Naive thymus-derived CD4-positive, alpha-beta T cell (primary cell): ENCODE measurements around the gene TRPM6. TPM values are rescaled to one million over a fixed set of nuclear protein-coding genes. Genes with fewer than 3 reads are reported as not detected.

Experiments
- ATAC-seq: fragments of 150-1000 bp; cut with Tn5 transposase; 2 replicates; pipeline ENCODE4 v1.10.0; 2021; ENCODE audit warnings: mild to moderate bottlenecking, moderate library complexity
- CTCF ChIA-PET: fragments of 350-600 bp; sonication (Branson Sonifier 250); formaldehyde crosslinking; loops from one replicate; lab custom pipeline; 2021; ENCODE audit warnings: antibody characterized with exemption; lab: Charles Lee
- POLR2A ChIA-PET: fragments of 350-600 bp; sonication (Branson Sonifier 250); formaldehyde crosslinking; loops from one replicate; lab custom pipeline; 2021; ENCODE audit warnings: antibody characterized with exemption, inconsistent platforms; lab: Charles Lee
- DNase-seq, 9 donors: peaks; one replicate each; pipeline versions ENCODE4 v3.0.0 to v3.0.0-alpha.2; 2020 to 2022; ENCODE audit warnings: mixed read lengths in 1 of 9
- H3K27ac ChIP-seq: one replicate; pipeline ENCODE4 v1.7.0; 2013; ENCODE audit warnings: mild to moderate bottlenecking, low read depth, low read length, moderate library complexity
- H3K27me3 ChIP-seq, 2 donors: one replicate each; pipeline ENCODE4 v1.7.0; 2013; ENCODE audit warnings: low read length in 2 of 2, mild to moderate bottlenecking in 2 of 2, moderate library complexity in 2 of 2; ENCODE audit not compliant: control insufficient read depth in 2 of 2, insufficient read depth in 2 of 2
- H3K36me3 ChIP-seq, 3 experiments: 1 replicate in 2 of 3; 2 replicates in 1 of 3; pipeline ENCODE4 v1.7.0; 2013; ENCODE audit warnings: low read length in 3 of 3, mild to moderate bottlenecking in 3 of 3, moderate library complexity in 1 of 3; ENCODE audit not compliant: insufficient read depth in 3 of 3, control insufficient read depth in 2 of 3
- H3K4me1 ChIP-seq, 2 donors: one replicate each; pipeline ENCODE4 v1.7.0; 2013; ENCODE audit warnings: low read length in 2 of 2, mild to moderate bottlenecking in 2 of 2, moderate library complexity in 1 of 2; ENCODE audit not compliant: control insufficient read depth in 2 of 2, insufficient read depth in 2 of 2
- H3K4me3 ChIP-seq: 2 replicates; pipeline ENCODE4 v1.7.0; 2013; ENCODE audit warnings: mild to moderate bottlenecking, low read length
- H3K9me3 ChIP-seq, 3 experiments: 1 replicate in 2 of 3; 2 replicates in 1 of 3; pipeline ENCODE4 v1.7.0; 2013; ENCODE audit warnings: low read length in 3 of 3; ENCODE audit not compliant: control insufficient read depth in 2 of 3
- H3K27ac Mint-ChIP-seq, 9 donors: one replicate each; pipeline ENCODE4 v1.8.0; 2020 to 2022; ENCODE audit warnings: mixed read lengths in 9 of 9, mild to moderate bottlenecking in 8 of 9, moderate library complexity in 5 of 9, inconsistent platforms in 2 of 9
- H3K27me3 Mint-ChIP-seq, 5 donors: one replicate each; pipeline ENCODE4 v1.8.0; 2021 to 2022; ENCODE audit warnings: mixed read lengths in 5 of 5, mild to moderate bottlenecking in 1 of 5
- H3K36me3 Mint-ChIP-seq, 5 donors: one replicate each; pipeline ENCODE4 v1.8.0; 2020 to 2022; ENCODE audit warnings: mixed read lengths in 5 of 5, mild to moderate bottlenecking in 3 of 5, inconsistent platforms in 1 of 5
- H3K4me1 Mint-ChIP-seq, 7 donors: one replicate each; pipeline ENCODE4 v1.8.0; 2020 to 2022; ENCODE audit warnings: mixed read lengths in 7 of 7, mild to moderate bottlenecking in 3 of 7, inconsistent platforms in 1 of 7
- H3K4me3 Mint-ChIP-seq, 10 donors: one replicate each; pipeline ENCODE4 v1.8.0; 2020 to 2022; ENCODE audit warnings: mild to moderate bottlenecking in 10 of 10, mixed read lengths in 10 of 10, moderate library complexity in 6 of 10, inconsistent platforms in 2 of 10
- H3K9me3 Mint-ChIP-seq, 11 donors: one replicate each; pipeline ENCODE4 v1.8.0; 2020 to 2022; ENCODE audit warnings: mixed read lengths in 11 of 11, mild to moderate bottlenecking in 4 of 11, inconsistent platforms in 1 of 11, moderate library complexity in 1 of 11
- intact Hi-C, 2 donors: fragments of 100-400 bp; cut with micrococcal nuclease; formaldehyde crosslinking; loops; one replicate each; pipeline ENCODE4 v1.15.1; 2023
- polyA plus RNA-seq, 2 donors: library from polyadenylated mRNA; unstranded; fragments of 300-500 nt; fragmentation: Illumina TruSeq; gene quantifications; one replicate each; pipeline ENCODE4 v1.2.3, GENCODE V29; 2021
- total RNA-seq, 6 experiments: library from RNA in 5 of 6; stranded (reverse) in 5 of 6; gene quantifications; 1 replicate in 5 of 6; 2 replicates in 1 of 6; pipeline ENCODE4 v1.2.3 and lab custom pipeline; 2021 to 2026

The TRPM6 gene
- total and polyA plus RNA-seq, 7 experiments from 2014 or later = 0.85 to 3.6 TPM; not detected in 5

- no peaks in the 10 kb centered on the region for H3K27me3 ChIP-seq
- Mint-ChIP-seq H3K4me1 (no peaks in the 10 kb centered on the region), H3K27me3 (peaks cover 7 to 29% (median 9%) of the 10 kb centered on the region in 5 donors), H3K27ac (no peak overlapping the region), H3K36me3 (peaks cover 0 to 5% (median 5%) of the 10 kb centered on the region in 5 donors), H3K9me3 (peaks cover 5 to 17% (median 10%) of the 10 kb centered on the region in 11 donors), H3K4me3 (no peak overlapping the region)
- ChIA-PET POLR2A (no interaction called here), CTCF (no interaction called here)
- H3K4me3 ChIP-seq = no peak overlapping the region
- H3K27ac ChIP-seq = no peak overlapping the region
- ATAC-seq (no peak), DNase-seq (no peak)
- peaks cover 0 to 14% (median 4%) of the 10 kb centered on the region in 3 experiments for H3K9me3 ChIP-seq
- no peaks in the 10 kb centered on the region for H3K4me1 ChIP-seq
- no peaks in the 10 kb centered on the region for H3K36me3 ChIP-seq
- intact Hi-C loops = loop anchor here in 1 of 2 donors (10.0 kb wide), 1 partner anchor 79 kb away; no protein-coding TSS in a partner anchor
These were observed 13.5 kb downstream of the TRPM6 start for GRCh38 chr9:74874220-74874619.

GRCh38 chr9:74872619-74873233, 15.0 kb downstream of the TRPM6 start:
- H3K27ac ChIP-seq = no peak overlapping the region
- DNase-seq (no peak), ATAC-seq (no peak)
- no peak overlapping the region for H3K27ac Mint-ChIP-seq
- intact Hi-C loops = loop anchor here in 1 of 2 donors (10.0 kb wide), 1 partner anchor 78 kb away; no protein-coding TSS in a partner anchor
- H3K9me3 Mint-ChIP-seq = peaks cover 0 to 8% (median 2%) of the 10 kb centered on the region in 11 donors
- H3K4me3 Mint-ChIP-seq = no peak overlapping the region
- peaks cover 7 to 22% (median 9%) of the 10 kb centered on the region in 5 donors for H3K27me3 Mint-ChIP-seq
- no peaks in the 10 kb centered on the region for H3K4me1 ChIP-seq
- ChIA-PET CTCF (no interaction called here), POLR2A (no interaction called here)
- H3K36me3 ChIP-seq = no peaks in the 10 kb centered on the region
- no peaks in the 10 kb centered on the region for H3K36me3 Mint-ChIP-seq
- H3K4me1 Mint-ChIP-seq = peaks cover 0 to 2% (median 0%) of the 10 kb centered on the region in 7 donors
- H3K27me3 ChIP-seq = no peaks in the 10 kb centered on the region
- H3K4me3 ChIP-seq = no peak overlapping the region
- peaks cover 0 to 4% (median 0%) of the 10 kb centered on the region in 3 experiments for H3K9me3 ChIP-seq

- Histone ChIP-seq H3K27ac (no peak overlapping the region), H3K9me3 (no peaks in the 10 kb centered on the region), H3K4me3 (no peak overlapping the region), H3K27me3 (no peaks in the 10 kb centered on the region), H3K36me3 (no peaks in the 10 kb centered on the region), H3K4me1 (no peaks in the 10 kb centered on the region)
- Mint-ChIP-seq H3K27ac (no peak overlapping the region), H3K9me3 (no peaks in the 10 kb centered on the region), H3K4me3 (no peak overlapping the region), H3K27me3 (peaks cover 0 to 2% (median under 1%) of the 10 kb centered on the region in 5 donors), H3K36me3 (no peaks in the 10 kb centered on the region), H3K4me1 (peaks cover 0 to 2% (median 0%) of the 10 kb centered on the region in 7 donors)
- DNase-seq = no peak
- intact Hi-C loops = loop anchor here in 1 of 2 donors (10.0 kb wide), 1 partner anchor 127 kb away; no protein-coding TSS in a partner anchor
- no peak for ATAC-seq
- ChIA-PET CTCF (no interaction called here), POLR2A (no interaction called here)
These were observed 20.2 kb downstream of the TRPM6 start for GRCh38 chr9:74867483-74867882.

GRCh38 chr9:74865177-74865576, 22.5 kb downstream of the TRPM6 start:
- Histone ChIP-seq H3K27ac (no peak overlapping the region), H3K27me3 (no peaks in the 10 kb centered on the region), H3K4me3 (no peak overlapping the region), H3K4me1 (no peaks in the 10 kb centered on the region), H3K9me3 (no peaks in the 10 kb centered on the region), H3K36me3 (no peaks in the 10 kb centered on the region)
- Mint-ChIP-seq H3K27ac (no peak overlapping the region), H3K4me1 (peaks cover 0 to 9% (median 0%) of the 10 kb centered on the region in 7 donors), H3K9me3 (no peaks in the 10 kb centered on the region), H3K4me3 (no peak overlapping the region), H3K27me3 (no peaks in the 10 kb centered on the region), H3K36me3 (no peaks in the 10 kb centered on the region)
- ATAC-seq (no peak), DNase-seq (no peak)
- intact Hi-C loops = loop anchor here in 1 of 2 donors (10.0 kb wide), 1 partner anchor 130 kb away; no protein-coding TSS in a partner anchor
- CTCF ChIA-PET = no interaction called here
- POLR2A ChIA-PET = no interaction called here

- ATAC-seq (no peak), DNase-seq (no peak)
- no peaks in the 10 kb centered on the region for H3K4me1 ChIP-seq
- intact Hi-C loops = loop anchor here in 1 of 2 donors (10.0 kb wide), 1 partner anchor 133 kb away; no protein-coding TSS in a partner anchor
- H3K36me3 Mint-ChIP-seq = no peaks in the 10 kb centered on the region
- ChIA-PET CTCF (interaction anchor here (0.6 kb wide), 2 partner anchors 46 to 85 kb away, joined by 3 read pairs; no protein-coding TSS in a partner anchor), POLR2A (no interaction called here)
- H3K27ac Mint-ChIP-seq = peak overlapping the region in 1 of 9 donors; percentile 26
- no peaks in the 10 kb centered on the region for H3K9me3 Mint-ChIP-seq
- peaks cover 0 to 6% (median 0%) of the 10 kb centered on the region in 5 donors for H3K27me3 Mint-ChIP-seq
- H3K36me3 ChIP-seq = no peaks in the 10 kb centered on the region
- peaks cover 0 to 9% (median 0%) of the 10 kb centered on the region in 7 donors for H3K4me1 Mint-ChIP-seq
- H3K4me3 Mint-ChIP-seq = no peak overlapping the region
- no peak overlapping the region for H3K4me3 ChIP-seq
- H3K27ac ChIP-seq = no peak overlapping the region
- H3K27me3 ChIP-seq = no peaks in the 10 kb centered on the region
- H3K9me3 ChIP-seq = no peaks in the 10 kb centered on the region
These were observed 25.8 kb downstream of the TRPM6 start for GRCh38 chr9:74861773-74862474.

GRCh38 chr9:74861071-74861470, 26.6 kb downstream of the TRPM6 start:
- H3K36me3 ChIP-seq = no peaks in the 10 kb centered on the region
- Mint-ChIP-seq H3K4me3 (no peak overlapping the region), H3K9me3 (no peaks in the 10 kb centered on the region), H3K4me1 (peaks cover 0 to 9% (median 0%) of the 10 kb centered on the region in 7 donors), H3K27me3 (peaks cover 0 to 6% (median 0%) of the 10 kb centered on the region in 5 donors), H3K36me3 (no peaks in the 10 kb centered on the region), H3K27ac (no peak overlapping the region)
- H3K9me3 ChIP-seq = no peaks in the 10 kb centered on the region
- intact Hi-C loops = loop anchor here in 1 of 2 donors (10.0 kb wide), 1 partner anchor 134 kb away; no protein-coding TSS in a partner anchor
- POLR2A ChIA-PET = no interaction called here
- CTCF ChIA-PET = interaction anchor here (0.6 kb wide), 1 partner anchor 86 kb away, joined by 3 read pairs; no protein-coding TSS in a partner anchor
- H3K27ac ChIP-seq = no peak overlapping the region
- no peak for ATAC-seq
- no peak overlapping the region for H3K4me3 ChIP-seq
- no peak for DNase-seq
- no peaks in the 10 kb centered on the region for H3K4me1 ChIP-seq
- no peaks in the 10 kb centered on the region for H3K27me3 ChIP-seq
